ENCODE data around the gene PRDX2.

The PRDX2 gene

DNA sequence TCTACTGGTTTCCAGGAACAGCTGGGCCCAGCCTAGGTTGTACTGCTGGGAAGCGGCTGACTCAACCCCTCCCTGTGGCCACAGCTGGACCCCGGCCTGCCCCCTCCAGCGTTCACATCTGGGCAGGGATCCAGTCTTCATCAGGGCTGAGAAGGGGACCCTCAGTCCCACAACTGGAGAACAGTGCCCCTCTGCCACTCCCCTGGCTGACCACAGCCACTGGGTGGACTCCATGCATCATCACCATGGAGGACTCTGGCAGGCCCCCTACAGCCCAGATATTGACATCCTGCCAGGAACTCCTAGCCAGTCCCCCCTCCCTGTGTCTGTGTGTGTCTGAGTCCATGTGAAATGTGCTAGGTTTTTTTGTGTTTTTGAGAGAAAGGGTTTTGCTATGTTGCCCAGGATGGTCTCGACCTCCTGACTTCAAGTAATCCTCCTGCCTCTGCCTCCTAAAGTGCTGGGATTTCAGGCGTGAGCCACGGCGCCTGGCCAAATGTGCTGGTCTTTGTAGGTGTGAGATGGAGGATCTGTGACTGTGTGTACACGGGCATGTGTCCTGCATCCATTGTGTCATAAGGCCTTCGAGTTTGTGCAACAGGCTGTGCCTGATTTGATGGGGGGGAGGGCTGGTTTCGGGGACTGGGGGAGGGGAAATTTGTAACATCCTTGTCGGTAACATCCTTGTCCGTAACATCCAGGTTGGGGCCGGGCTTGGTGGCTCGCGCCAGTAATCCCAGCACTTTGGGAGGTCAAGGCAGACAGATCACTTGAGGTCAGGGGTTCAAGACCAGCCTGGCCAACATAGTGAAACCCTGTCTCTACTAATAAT, 22.2 kb downstream of the PRDX2 start:
- no peak for DNase-seq (ENCODE audit: low read depth)

DNA sequence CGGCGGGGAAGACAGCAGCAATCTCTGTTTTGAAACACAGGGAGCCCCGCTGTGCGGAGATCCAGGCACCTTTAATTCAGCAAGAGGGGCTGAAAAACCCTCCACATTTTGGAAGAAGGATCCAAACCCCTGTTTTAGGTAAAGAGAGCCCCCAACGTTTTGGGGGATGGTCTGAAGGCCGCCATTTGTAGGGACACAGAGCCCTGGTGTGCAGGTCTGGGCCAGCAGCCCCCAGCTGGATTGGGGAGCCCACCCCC, 22.8 kb downstream of the PRDX2 start:
- DNase-seq (ENCODE audit: low read depth): no peak

DNA sequence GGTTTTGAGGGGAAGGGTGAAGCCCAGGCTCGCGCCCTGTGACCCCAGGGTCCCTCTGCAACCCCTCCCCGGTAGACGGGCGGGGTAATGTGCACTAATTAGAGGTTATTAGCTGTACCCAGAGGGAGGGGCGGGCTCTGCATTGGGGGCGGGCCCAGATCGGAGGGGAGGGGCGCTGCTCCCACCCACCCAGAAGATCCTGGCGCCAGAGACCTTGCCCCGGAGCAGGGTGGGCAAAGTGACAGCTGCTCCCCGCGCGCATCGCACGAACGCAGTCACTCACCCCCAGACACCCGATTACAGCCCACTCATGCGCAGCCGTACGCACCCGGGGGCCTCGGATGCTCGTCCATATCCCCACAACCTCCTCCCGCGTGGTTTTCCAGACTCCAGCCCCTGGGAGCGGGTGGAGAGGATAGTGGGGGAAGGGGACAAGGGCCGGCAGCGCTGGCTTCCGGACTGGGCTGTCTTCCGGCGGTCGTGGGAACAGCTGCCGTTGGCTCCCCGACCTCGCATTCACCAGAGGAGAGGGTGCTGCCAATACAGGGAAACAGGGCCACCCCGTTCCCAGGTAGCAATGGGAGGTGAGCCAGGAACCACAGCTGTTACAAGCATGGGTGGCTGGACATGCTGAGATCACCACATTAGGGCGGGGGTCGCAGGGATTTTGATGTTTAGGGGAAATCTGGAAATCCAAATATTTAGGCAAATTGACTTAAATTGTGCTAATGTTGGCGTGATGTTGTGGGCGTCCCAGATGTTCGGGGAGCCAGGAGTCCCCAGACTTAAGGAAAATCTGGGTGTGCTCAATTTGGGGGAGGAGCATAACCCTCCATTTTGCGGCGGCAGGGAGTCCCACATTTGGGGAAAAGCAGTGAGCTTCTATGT, 23.3 kb downstream of the PRDX2 start:
- no peak for DNase-seq (ENCODE audit: low read depth)

DNA sequence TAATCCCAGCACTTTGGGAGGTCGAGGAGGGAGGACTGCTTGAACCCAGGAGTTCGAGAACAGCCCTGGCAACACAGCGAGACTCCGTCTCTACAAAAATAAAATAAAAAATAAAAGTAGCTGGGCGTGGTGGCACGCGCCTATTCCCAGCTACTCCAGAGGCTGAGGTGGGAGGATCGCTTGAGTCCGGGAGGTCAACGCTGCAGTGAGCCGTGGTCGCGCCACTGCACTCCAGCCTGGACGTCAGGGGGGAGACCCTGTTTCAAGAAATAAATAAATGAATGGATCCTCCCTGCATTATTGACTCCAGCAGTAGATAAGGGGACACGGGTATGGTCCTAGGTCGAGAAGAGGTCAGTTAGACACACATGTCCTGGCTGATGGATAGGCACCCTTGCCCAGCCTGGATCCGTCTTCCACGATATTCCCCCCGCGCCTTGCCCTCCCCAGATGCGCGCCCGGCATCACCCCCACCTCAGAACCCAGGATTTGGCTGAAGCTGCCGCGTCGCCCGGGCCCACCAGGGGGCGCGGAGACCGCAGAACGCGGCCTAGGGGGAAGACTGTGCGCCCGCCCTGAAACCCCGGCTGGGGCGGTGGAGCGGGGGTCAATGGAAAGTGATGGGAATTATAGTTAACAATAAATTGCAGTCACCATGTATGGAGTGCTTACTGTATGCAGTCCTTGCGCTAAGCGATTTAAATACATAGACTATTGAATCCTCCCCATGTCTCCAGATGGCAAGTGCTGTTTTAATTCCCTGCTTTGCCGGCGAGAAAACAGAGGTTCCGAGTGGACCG, 24.2 kb downstream of the PRDX2 start:
- peak; percentile 72 for DNase-seq (ENCODE audit: low read depth)

DNA sequence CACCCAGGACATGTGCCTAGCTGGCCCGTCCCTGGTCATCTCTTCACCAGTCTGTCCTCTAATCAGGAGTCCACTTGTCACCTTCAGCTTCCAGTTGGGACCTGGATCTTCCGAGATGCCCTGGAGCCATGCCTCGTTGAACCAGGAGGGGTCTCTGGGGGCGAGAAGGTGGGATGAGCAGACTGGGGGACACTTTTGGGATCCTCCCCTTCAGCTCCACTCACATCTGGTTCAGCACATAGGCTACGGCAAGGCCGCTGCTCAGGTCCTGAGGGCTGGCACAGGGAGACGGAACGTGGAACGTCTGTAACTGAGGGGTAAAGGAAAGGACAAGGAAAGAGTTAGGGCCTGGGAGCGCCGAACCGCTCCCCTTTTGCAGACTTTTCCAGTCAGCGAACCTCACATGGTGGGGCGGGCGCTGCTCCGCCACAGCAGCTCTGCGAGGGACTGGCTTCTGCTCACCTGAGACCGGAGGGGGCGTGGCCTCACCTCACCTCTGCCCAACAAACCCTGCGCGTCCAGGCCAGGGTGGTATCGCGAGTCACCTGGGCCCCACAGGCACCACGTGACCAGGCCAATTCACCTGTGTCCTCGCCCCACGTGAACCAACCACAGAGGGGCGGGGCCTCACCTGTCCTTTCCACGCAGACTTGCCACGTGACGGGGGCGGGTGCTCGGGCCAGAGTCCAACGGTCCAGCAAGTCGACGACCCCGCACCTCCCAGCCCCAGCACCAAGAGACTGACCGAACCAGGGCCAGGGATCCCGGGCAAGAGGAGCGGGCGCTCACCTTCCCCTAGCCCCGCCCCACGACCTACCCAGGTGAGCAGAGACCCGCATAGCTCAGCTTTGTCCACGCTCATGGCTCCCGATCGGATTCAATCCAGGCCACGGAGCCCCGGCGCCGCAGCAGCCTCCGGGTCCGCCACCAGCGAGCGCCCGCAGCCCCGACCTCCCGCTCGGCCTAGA, 26.7 kb downstream of the PRDX2 start, which contains the start of gene HOOK2:
Gene HOOK2, minus strand, starts transcription at position 965 of the 968 bp plus-strand sequence. Its CDS starts 103 bp downstream, at position 862.
- DNase-seq (ENCODE audit: low read depth): no peak

DNA sequence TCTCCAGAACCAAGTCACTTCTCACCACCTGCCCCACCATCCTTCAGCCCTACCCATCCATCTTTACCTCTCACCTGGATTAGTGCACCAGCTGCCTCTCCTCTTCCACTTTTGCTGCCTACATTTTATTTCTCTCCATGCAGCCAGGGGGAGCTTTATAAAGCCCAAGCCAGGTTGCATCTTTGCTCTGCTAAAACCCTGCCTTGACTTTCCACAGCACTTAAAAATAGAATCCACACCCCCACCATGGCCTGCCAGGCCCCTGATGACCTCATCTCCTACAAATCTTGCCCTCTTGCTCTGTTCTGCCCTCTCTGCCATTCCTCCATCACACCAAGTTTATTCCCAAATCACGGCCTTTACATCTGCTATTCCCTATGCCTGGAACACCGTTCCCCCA, 28.0 kb downstream of the PRDX2 start:
- no peak for DNase-seq (ENCODE audit: low read depth)

DNA sequence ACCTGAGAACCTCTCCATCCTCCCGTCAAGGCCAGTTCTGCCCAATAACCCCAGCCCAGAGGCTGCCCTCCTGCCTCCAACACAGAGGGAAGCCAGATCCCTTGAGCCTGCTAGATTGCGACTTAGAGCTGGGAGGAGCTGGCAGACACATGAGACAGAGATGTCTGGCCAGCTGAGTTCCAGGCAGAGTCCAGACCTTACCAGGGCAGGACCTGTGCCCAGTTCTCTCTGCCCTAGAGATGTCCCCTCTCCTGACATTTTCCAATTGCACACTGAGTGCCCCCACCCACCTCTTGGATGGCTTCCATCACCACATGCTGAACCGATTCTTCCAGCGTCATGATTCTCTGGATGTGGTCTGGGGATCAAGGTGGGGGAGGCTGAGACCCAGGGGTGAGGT, 29.3 kb downstream of the PRDX2 start:
- no peak for DNase-seq (ENCODE audit: low read depth)

DNA sequence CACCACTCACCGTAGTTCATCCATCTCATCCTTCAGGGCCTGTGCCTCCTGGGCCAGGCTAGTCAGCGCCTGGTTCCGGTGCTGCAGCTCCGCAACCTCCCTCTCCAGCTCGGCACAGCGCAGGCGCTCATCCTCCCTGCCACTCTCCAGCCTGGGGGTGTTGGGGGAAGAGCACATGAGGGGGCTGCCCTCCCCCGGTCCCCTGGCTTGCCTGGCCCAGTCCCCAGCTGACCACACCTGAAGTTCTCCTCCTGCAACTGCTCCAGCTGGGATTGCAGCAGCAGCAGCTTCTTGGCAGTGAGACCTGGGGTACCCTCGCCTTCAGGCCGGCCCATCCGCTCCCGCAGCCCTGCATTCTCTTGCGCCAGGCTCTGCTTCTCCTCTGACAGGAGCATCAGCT, 30.7 kb downstream of the PRDX2 start:
- DNase-seq (ENCODE audit: low read depth): no peak

DNA sequence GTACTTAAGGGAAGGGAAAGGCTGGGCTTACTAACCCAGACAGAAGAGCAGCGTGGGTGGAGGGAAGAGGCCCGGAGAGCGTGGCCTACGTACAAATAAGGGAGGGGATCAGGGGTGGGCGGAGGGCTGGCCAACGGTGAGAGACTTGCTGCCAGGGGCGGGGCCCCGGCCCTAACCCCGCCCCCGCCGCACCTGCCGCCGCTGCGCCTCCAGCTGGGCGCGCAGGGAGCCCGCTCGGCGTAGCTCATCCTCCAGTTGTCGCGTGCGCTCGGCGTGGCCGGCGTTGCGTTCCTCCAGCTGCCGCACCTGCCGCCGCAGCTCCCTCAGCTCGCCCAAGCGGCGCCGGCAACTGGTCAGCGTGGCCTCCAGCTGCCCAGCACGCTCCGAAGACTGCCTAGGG, 31.9 kb downstream of the PRDX2 start:
- DNase-seq (ENCODE audit: low read depth): peak; percentile 54

DNA sequence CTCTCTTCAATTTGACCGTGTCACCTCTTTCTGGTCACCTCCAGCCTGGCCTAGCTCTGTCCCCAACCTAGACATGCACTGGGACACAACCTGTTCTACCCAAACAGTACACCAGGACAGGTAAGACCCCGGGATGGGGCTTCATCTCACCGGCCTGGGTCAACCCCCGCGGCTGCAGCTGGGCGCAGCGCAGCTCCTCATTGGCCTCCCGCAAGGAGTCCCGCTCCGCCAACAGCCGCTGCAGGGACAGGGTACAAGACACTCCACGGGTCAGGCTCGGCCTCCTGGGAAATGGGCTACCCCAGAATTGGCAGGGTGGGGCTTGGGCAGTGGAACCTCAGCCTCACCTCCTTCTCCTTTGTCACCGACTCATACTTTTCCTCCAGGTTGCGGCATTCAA, 33.9 kb downstream of the PRDX2 start:
- DNase-seq (ENCODE audit: low read depth): no peak

DNA sequence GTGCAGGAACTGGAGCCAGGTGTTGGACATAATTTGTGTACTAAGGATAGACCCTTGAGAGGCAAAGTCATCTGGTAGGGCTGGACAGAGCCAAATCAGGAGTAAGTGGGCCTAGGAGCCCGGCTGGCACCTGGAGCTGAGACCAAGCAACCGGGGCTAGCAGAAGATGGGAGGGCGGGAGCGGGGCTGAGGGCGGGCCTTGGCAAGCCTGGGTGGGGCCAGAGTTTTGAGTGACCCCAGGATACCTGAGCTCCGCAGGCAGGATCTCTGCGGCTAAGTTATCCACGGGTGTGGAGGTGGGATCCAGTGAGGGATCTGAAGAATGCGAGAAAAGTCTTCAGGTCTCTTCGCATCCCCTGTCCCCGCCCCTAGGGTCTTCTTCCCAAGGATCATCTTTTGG, 34.5 kb downstream of the PRDX2 start:
- no peak for DNase-seq (ENCODE audit: low read depth)

DNA sequence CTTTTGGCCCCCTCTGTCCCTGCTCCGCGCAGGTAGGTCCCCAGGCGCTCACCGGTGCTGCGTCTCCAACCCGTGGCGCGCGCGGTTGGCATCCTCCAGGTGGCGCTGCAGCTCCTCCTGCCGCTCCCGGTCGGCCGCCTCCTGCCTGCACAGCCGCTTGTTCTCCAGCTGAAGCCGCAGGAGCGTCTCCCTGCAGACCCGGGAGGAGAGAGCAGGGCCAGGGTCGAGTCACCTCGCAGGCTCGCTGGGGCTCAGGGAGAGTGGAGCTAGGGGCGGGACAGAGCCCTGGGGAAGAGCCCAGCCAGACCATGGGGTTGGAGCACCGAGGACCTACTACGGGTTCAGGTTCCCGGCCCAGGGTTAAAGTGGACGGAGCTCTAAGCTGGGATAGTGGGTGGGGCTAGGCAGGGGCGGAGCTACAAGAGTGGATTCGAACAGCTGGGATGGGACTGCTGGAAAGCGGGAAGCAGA, 35.5 kb downstream of the PRDX2 start:
- DNase-seq (ENCODE audit: low read depth): peak; percentile 70

DNA sequence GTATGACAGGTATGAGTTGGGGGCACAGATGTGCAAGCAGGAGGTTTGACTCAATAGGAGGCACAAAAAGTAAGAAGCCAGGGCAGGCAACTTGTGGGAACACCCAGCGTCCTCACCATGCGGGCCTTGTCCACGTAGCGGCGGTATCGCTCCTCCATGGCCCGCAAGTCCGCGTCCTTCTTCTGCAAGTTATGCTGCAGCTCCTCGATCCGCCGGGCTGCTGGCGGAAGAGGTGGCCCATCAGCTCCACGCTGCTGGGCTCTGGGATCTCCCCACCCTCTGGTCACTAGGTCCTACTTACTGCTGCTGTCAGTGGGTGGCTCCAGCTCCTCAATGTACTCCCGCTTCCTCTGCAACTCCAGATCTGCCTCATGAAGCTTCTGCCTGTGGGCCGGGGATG, 36.9 kb downstream of the PRDX2 start:
- DNase-seq (ENCODE audit: low read depth): no peak

DNA sequence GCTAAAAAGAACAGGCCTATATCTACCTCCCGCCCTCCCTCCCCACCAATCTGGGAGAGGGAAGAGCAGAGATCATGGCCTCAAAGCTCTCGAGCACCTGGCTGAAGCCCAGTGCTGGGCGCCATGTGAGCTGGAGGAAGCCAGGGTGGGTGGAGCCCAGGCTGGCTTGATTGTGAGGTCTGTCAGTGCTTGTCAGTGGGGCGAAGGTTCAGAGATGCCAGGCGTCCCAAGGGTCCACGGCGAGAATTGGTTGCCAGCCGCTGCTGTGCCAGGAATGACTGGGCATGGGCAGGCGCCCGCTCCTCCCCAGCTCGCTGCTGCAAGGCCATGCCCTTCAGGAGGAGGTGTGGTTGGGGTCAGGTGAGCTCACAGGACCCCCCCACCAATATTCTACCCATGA, 38.5 kb downstream of the PRDX2 start:
- DNase-seq (ENCODE audit: low read depth): no peak

DNA sequence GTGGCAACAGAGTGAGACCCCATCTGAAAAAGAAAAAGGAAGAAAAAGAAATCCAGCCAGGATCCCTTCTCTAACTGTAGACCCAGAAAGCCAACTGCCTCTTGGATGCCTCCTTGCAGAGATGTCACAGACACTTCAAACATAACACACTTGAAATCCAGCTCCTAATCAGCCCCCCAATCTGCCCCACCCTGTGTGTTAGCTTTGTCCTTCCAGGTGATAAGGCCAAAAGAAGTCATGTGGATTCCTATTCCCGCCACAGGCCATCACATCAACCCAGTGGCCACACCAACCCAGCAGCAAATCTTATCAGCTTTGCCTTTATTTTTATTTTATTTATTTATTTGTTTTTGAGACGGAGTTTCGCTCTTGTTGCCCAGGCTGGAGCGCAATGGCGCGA, 41.9 kb downstream of the PRDX2 start:
- no peak for DNase-seq (ENCODE audit: low read depth)

DNA sequence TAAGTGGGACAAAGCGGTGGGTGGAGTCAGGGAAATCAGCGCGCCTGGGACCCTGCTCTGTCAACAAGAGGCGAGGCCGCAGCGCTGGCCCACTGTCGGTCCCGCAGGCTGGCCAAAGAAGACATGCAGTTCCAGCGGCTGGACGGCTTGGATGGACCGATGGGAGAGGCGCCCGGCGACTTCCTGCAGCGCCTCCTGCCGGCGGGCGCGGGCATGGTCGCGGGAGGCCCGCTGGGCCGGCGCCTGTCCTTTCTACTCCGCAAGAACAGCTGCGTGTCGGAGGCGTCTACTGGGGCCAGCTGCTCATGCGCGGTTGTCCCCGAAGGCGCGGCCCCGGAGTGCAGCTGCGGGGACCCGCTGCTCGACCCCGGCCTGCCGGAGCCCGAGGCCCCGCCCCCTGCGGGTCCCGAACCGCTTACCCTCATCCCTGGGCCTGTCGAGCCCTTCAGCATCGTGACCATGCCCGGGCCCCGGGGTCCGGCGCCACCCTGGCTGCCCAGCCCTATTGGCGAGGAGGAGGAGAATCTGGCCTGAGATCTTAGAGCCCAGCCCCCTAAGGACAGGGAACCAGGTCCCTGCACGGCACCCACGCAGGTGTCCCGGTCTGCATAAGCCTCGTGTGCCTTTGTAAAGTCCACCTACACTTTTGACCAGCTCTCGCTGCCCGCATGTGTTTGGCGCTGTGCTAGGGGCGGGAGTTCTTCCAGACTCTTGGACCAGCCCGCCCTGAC, 43.9 kb downstream of the PRDX2 start:
- DNase-seq (ENCODE audit: low read depth): peak; percentile 44

DNA sequence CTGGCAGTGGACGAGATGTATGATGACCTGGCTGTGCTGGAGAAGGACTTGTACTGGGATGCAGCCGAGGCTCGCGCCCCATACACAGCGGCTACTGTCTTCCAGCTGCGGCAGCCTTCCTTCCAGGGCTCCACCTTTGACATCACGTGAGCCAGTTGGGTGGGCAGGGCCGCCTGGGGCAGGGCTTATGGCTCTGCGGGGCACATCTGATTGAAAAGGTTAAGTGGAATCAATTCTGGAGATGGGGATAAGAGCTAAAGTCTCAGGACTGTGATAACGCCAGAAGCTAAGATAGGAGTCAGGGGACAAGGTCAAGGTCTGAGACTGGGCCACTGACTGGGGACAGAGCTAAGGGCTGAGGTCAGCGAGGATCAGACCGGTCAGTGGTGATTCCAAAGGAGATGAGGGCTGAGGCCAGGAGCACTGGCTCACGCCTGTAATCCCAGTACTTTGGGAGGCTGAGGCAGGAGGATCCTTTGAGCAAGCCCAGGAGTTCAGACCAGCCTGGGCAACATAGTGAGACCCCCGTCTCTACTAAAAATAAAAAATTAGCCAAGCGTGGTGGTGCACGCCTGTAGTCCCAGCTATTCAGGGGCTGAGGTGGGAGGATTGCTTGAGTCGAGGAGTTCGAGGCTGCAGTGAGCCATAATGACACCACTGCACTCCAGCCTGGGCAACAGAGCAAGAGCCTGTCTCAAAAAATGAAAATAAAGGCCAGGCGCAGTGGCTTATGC, 45.3 kb downstream of the PRDX2 start:
- DNase-seq (ENCODE audit: low read depth): no peak

DNA sequence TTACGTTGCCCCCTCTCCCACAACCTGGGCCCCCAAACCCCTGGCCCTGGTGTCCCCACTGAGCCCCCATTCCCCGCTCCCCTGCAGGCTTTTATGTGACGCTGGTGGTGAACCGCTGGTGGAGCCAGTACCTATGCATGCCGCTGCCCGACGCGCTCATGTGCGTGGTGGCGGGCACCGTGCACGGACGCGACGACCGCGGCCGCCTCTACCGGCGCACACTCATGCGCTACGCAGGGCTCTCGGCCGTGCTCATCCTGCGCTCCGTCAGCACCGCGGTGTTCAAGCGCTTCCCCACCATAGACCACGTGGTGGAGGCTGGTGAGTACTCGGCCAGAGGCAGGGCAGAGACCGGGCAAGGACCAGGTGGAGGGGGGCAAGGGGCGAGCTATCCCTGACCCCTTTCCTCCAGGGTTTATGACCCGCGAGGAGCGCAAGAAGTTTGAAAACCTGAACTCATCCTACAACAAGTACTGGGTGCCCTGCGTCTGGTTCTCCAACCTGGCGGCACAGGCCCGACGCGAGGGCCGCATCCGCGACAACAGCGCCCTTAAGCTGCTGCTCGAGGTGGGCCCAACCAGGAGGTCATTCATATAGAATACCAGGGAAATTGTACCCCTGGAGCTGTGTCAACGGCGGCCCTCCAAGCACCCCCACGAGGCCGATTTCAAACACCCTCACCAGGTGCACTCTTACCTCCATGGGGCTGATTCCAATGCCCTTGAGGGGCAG, 47.0 kb downstream of the PRDX2 start:
- no peak for DNase-seq (ENCODE audit: low read depth)

Data from activated T-helper 1 cell treated with Interleukin-2 at 50 U/mL for 16 hours (primary cell).